ENCODE data around the gene RBM41.
"Not testable (repeated sequence)": the region's sequence is repeated elsewhere in the genome, so short reads cannot be mapped to it uniquely, and the experiment has no call there.

RBM41 gene

GRCh38 chrX:107102980-107103379, 15.6 kb downstream of the RBM41 start:
- Mint-ChIP-seq H3K27ac (no peak overlapping the region), H3K9me3 (peaks cover 2% of the 10 kb centered on the region), H3K4me3 (no peak overlapping the region), H3K4me1 (peaks cover 15% of the 10 kb centered on the region), H3K36me3 (peaks cover 24% of the 10 kb centered on the region)
- DNase-seq (ENCODE audit: low spot score in 2 of 2) (no peak), ATAC-seq (no peak)

DNA sequence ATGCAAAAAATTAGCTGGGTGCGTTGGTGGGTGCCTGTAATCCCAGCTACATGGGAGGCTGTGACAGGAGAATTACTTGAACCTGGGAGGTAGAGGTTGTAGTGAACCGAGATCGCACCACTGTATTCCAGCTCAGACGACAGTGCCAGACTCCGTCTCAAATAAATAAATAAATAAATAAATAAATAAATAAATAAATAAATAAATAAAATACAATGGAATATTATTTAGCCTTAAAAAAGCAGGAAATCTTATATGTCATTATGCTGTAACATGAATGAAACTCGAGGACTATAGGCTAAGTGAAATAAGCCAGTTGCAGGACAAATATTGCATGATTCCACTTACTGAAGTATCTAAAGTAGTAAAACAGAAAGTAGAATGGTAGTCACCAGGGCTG, 42.5 kb downstream of the RBM41 start:
- H3K4me1 Mint-ChIP-seq, result no peaks in the 10 kb centered on the region
- no peak for DNase-seq (ENCODE audit: low spot score in 2 of 2)
- H3K27ac Mint-ChIP-seq, result no peak overlapping the region
- H3K4me3 Mint-ChIP-seq, result no peak overlapping the region
- H3K9me3 Mint-ChIP-seq, result peaks cover 8% of the 10 kb centered on the region
- H3K36me3 Mint-ChIP-seq, result no peaks in the 10 kb centered on the region
- ATAC-seq, result no peak

GRCh38 chrX:107057731-107058130, 60.9 kb downstream of the RBM41 start:
- not testable (repeated sequence) for H3K4me3 Mint-ChIP-seq; DNase-seq (ENCODE audit: low spot score in 2 of 2); H3K27ac Mint-ChIP-seq; H3K36me3 Mint-ChIP-seq; H3K9me3 Mint-ChIP-seq; H3K4me1 Mint-ChIP-seq; ATAC-seq

- Mint-ChIP-seq H3K4me1 (no peaks in the 10 kb centered on the region), H3K36me3 (no peaks in the 10 kb centered on the region), H3K9me3 (no peaks in the 10 kb centered on the region), H3K4me3 (no peak overlapping the region), H3K27ac (no peak overlapping the region)
- no peak for DNase-seq (ENCODE audit: low spot score in 2 of 2)
- no peak for ATAC-seq
These were observed 63.6 kb downstream of the RBM41 start for GRCh38 chrX:107054978-107055377.

- Mint-ChIP-seq H3K9me3 (no peaks in the 10 kb centered on the region), H3K4me3 (no peak overlapping the region), H3K36me3 (no peaks in the 10 kb centered on the region), H3K27ac (no peak overlapping the region), H3K4me1 (no peaks in the 10 kb centered on the region)
- ATAC-seq (no peak), DNase-seq (ENCODE audit: low spot score in 2 of 2) (no peak)
These were observed 68.4 kb downstream of the RBM41 start for GRCh38 chrX:107050195-107050709.

DNA sequence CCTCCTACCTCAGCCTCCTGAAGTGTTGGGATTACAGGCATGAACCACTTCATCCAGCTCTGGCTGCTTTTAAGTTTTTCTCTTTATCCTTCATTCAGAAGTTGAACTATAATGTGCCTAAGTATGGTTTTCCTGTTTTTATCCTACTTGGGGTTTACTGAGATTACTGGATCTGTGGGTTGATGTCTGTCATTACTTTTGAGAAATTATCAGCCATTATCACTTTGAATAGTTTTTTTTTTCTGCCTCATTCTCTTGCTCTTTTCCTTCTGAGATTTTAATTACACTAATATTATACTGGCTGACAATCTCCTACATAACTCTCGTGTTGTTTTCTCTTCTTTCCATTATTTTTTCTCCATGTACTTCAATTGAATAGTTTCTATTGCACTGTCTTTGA, 71.0 kb downstream of the RBM41 start:
- no peaks in the 10 kb centered on the region for H3K9me3 Mint-ChIP-seq
- DNase-seq (ENCODE audit: low spot score in 2 of 2) (no peak), ATAC-seq (no peak)
- no peak overlapping the region for H3K4me3 Mint-ChIP-seq
- no peaks in the 10 kb centered on the region for H3K36me3 Mint-ChIP-seq
- no peak overlapping the region for H3K27ac Mint-ChIP-seq
- no peaks in the 10 kb centered on the region for H3K4me1 Mint-ChIP-seq

DNA sequence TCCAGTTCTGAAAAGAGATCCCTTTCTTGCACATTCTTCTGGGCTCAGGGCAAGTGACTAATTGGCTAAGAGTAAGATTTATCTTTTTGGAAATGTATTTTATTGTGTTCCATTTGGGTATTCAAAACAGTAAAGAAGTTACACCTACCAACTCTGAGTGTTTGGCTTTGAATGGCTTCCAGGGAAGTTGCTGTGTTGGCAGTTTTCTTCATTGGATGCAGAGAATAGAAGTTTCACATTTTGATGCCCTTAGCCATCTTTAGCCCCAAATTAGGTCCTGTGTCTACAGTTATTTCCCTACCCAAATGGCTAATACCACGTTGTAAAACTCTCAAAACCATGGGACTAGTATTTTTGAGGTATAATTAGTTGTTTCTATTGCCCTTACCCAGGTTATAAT, 88.9 kb downstream of the RBM41 start:
- no peak for ATAC-seq
- no peaks in the 10 kb centered on the region for H3K4me1 Mint-ChIP-seq
- no peak overlapping the region for H3K4me3 Mint-ChIP-seq
- no peak overlapping the region for H3K27ac Mint-ChIP-seq
- H3K36me3 Mint-ChIP-seq, result no peaks in the 10 kb centered on the region
- DNase-seq (ENCODE audit: low spot score in 2 of 2), result no peak
- H3K9me3 Mint-ChIP-seq, result no peaks in the 10 kb centered on the region

DNA sequence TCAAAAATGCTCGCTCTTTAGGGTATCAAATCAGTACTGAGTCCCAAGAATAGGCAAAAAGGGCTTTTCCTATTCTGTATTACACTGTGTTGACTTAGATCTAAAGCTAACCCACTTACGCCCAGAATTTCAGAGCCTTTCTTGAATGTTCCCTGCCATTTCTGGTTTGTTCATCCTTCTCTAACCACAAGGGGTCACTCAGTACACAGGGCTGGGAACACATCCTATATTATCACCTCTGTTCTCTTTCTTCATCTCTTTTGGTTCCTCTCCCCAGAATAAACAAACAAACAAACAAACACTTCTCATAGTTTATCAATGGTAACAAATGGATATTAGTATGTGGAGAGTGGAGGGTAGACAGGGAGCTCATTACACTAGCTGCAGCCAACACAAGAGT, 93.1 kb downstream of the RBM41 start:
- DNase-seq (ENCODE audit: low spot score in 2 of 2), result no peak
- no peak overlapping the region for H3K4me3 Mint-ChIP-seq

GRCh38 chrX:107014936-107015335, 103.7 kb downstream of the RBM41 start:
- ATAC-seq (no peak), DNase-seq (ENCODE audit: low spot score in 2 of 2) (no peak)
- H3K36me3 Mint-ChIP-seq, result no peaks in the 10 kb centered on the region
- no peaks in the 10 kb centered on the region for H3K9me3 Mint-ChIP-seq
- no peak overlapping the region for H3K27ac Mint-ChIP-seq
- H3K4me1 Mint-ChIP-seq, result no peaks in the 10 kb centered on the region
- H3K4me3 Mint-ChIP-seq, result no peak overlapping the region

More for the DNA sequence above, 93.1 kb downstream of the RBM41 start:
- H3K36me3 Mint-ChIP-seq, result no peaks in the 10 kb centered on the region
- H3K4me1 Mint-ChIP-seq, result no peaks in the 10 kb centered on the region
- H3K27ac Mint-ChIP-seq, result no peak overlapping the region
- no peak for ATAC-seq
- H3K9me3 Mint-ChIP-seq, result no peaks in the 10 kb centered on the region
